ENCODE data around the gene C2orf68.

DNA sequence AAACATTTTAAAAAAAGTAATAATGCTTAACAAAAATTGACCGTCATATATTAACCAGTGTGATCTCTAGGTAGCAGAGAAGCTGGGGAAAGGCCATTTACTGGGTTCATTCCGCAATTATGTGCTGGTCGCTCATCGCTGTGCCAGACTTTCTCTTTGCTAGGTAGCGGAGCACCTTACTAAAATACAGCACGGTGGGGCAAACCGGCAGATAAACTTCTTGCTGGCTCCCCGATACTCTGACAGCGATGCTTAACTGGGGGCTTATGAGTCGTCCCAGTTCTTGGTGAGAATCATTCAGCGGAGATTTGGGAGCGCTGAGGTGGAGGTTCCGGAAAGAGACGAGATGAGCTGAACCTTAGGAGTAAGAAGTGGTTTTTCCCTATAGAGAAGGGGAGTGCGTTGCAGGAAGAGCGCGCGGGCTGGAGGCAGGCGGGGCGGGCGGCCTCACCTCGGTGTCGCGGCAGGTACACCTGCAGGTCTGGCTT lies 605 bp downstream of the C2orf68 start:
- TF ChIP-seq, protein P1, sequence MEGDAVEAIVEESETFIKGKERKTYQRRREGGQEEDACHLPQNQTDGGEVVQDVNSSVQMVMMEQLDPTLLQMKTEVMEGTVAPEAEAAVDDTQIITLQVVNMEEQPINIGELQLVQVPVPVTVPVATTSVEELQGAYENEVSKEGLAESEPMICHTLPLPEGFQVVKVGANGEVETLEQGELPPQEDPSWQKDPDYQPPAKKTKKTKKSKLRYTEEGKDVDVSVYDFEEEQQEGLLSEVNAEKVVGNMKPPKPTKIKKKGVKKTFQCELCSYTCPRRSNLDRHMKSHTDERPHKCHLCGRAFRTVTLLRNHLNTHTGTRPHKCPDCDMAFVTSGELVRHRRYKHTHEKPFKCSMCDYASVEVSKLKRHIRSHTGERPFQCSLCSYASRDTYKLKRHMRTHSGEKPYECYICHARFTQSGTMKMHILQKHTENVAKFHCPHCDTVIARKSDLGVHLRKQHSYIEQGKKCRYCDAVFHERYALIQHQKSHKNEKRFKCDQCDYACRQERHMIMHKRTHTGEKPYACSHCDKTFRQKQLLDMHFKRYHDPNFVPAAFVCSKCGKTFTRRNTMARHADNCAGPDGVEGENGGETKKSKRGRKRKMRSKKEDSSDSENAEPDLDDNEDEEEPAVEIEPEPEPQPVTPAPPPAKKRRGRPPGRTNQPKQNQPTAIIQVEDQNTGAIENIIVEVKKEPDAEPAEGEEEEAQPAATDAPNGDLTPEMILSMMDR (conservative IDR thresholded peaks at IDR 0.05; ENCODE audit: low read depth, low read length), result no peak
- no peak for TF ChIP-seq EZH2phosphoT487 (IDR thresholded peaks at IDR 0.05; ENCODE audit: borderline replicate concordance, low read length)
